Activated CD8-positive, alpha-beta memory T cell treated with anti-CD3 and anti-CD28 coated beads, Interleukin-2, amount 50 U/mL, for 1 hour (primary cell): ENCODE results near the gene CHMP1A.
A peak's percentile ranks its signal among the peaks of the same experiment; 100 is the strongest.
"Not testable (repeated sequence)": the region's sequence is repeated elsewhere in the genome, so short reads cannot be mapped to it uniquely, and the experiment has no call there.

ENCODE experiments used
- DNase-seq: peaks from one replicate; pipeline ENCODE4 v3.0.0-alpha.2; 2020; ENCODE audit errors: extremely low read depth

The CHMP1A gene

DNA sequence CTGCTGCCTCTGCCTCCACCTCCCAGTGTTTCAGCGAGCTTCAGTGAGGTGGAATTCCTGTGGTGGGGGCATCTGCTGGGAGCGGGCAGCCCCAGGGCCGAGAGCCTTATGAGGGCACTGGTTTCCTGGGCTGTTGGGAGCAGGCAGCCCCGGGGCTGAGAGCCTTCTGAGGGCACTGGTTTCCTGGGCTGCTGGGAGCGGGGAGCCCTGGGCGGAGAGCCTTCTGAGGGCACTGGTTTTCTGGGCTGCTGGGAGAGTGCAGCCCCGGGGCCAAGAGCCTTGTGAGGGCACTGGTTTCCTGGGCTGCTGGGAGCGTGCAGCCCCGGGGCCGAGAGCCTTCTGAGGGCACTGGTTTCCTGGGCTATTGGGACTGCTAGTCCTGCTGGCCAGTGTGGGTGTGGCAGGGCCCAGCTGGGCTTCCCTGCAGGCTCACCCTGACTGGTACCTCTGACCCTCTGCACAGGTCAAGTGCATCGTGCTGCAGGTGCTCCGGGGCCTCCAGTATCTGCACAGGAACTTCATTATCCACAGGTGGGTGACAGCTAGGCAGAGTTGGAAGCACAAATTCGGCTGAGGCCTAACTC, 34.6 kb upstream of the CHMP1A start:
- DNase-seq: no peak

DNA sequence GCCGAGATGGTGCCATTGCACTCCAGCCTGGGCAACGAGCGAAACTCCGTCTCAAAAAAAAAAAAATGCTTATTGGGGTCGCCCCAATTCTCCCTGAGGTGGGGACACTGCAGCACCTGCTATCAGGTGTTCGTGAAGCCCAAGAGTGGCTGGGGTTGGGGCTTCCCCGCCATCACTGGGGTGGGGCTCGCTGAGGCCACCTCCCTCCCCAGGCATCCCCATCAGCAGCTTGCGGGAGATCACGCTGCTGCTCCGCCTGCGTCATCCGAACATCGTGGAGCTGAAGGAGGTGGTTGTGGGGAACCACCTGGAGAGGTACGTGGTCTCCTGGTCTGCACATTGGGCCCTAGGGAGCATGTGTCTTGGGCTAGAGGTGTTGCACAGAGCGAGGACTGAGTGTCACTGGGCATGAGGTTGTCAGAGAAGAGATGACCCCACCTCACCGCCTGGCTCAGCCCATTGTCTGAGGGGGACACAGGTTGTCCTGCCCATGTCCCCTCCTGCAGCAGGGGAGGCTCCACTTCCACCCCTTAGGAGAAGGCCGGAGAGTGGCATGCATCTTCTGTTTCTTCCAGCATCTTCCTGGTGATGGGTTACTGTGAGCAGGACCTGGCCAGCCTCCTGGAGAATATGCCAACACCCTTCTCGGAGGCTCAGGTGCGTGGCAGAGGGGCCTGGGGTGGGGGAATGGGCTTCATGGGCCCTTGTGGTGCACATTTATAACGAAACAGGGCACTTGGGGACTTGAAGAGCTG, 33.9 kb upstream of the CHMP1A start:
- no peak for DNase-seq

GRCh38 chr16:89690392-89690901, 32.9 kb upstream of the CHMP1A start:
- no peak for DNase-seq

DNA sequence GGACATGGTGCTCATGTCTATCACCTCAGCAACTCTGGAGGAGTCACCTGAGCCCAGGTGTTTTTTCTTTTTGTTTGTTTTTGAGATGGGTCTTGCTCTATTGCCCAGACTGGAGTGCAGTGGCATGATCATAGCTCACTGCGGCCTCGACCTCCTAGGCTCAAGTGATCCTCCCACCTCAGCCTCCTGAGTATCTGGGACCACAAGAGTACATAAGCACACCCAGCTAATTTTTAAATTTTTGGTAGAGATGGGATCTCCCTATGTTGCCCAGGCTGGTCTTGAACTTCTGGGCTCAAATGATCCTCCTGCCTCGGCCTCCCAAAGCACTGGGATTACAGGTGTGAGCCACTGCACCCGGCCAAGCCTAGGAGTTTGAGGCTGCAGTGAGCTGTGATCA, 32.1 kb upstream of the CHMP1A start:
- DNase-seq: not testable (repeated sequence)

DNA sequence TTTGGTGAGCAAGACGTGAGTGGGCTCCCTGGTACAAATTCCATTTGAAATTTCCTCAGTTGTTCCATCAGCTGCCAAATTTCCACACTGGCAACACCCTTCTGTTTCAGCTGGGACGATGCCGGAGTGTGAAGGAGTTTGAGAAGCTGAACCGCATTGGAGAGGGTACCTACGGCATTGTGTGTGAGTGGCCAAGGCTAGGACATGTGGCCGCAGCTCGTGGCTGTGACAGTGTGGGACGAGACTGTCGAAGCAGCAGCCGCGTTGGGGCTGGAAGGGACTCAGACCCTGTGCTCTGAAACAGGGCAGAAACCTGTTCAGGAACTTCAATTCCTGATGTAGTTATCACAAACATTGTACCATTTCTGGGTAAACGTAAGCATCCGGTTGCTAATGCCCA, 31.6 kb upstream of the CHMP1A start:
- DNase-seq: no peak

- no peak for DNase-seq
Measured at GRCh38 chr16:89688395-89688794, 30.9 kb upstream of the CHMP1A start.

DNA sequence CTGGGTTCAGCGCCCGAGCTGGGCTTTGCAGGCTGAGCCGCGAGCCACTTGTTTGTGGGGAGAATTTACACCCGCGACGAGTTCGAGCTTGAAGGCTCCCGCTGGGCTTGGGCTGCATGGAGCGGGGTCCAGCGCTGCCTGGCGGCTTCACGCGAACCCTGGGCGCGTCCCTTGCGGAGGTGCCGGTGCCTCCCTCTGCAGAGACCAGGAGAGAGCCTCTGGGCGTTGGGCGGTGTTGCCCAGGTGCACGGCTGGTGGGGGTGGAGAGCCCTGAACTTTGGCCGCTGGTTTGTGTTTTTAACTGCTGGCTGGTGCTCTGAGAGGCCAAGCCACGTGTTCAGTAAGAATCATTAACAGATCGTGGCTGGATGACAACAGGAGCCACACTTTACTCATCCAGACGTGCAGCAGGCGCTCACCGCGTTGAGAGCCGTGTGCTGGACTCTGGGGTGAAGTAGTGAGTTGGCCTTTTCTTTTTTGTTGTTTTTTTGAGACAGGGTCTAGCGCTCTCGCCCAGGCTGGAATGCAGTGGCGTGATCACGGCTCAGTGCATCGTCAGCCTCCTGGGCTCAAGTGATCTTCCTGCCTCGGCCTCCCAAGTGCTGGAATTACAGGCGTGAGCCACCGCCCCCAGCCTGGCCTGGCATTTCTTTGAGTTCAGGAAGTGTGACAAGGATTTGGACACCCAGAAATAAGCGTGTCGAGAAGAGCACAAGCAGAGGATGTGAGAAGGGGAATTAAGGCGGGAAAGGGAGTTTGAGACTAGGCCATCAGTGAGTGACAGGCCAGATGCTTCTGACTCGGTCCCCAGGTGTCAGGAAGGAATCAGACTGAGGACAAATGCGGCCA, 29.8 kb upstream of the CHMP1A start:
- DNase-seq: no peak

DNA sequence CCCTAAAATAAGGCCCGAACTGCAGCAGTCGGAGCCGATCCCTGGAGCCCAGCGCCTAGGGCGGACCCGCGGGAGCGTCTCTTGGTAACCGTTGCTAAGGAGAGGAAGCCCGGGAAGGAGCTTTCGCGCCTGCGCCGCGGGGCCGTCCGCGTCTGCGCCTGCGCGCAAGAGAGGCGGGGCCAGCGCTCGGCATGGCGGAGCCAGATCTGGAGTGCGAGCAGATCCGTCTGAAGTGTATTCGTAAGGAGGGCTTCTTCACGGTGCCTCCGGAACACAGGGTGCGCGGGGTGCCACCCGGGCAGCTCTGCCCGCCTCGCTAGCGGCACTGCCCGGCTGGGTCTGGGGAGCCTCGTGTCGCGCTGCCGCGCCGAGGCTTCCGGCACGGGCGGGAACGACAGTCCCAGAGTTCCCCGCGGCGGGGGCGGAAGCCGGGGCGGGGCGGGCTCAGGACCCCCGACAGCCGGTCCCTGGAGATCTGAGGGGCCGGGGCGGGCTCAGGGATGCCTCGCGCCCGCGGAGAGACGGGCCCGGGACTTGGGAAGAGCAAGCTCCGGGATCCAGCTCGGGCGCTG, 29.1 kb upstream of the CHMP1A start, which contains the start of gene CDK10:
TSS of gene CDK10 (plus strand) at position 170 of the 572 bp plus-strand sequence. CDS start at position 192, 22 bp downstream.
- peak; percentile 43 for DNase-seq

DNA sequence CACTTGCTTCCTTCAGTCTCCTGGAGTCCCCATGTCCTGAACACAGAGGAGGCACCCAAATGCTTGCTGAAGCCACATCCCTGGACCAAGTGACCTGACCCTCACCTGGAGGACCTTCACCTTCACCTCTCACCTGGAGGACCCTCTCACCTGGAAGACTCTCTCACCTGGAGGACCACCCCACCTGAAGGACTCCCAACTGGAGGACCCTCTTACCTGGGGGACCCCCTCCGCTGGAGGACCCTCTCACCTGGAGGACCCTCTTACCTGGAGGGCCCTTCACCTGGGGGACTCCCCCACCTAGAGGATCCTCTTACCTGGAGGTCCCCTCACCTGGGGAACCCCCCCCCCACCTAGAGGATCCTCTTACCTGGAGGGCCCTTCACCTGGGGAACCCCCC, 28.4 kb upstream of the CHMP1A start:
- DNase-seq: no peak

DNA sequence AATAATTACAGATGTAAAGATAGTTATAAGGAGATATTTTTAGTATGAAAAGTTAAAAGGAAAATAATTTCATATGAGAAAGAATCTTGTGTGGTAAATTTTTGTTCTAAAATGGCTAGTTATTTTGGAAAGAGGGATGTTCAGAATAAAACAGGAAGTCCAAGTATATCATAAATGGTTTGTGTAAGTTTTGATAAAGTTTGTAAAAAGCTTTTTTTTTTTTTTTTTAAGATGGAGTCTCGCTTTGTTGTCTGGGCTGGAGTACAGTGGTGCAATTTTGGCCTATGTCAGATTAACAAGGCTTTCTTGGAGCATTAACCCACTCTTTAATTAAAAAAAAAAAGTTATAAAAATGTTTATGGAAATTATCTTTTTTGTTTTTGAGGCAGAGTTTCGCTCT, 20.8 kb upstream of the CHMP1A start:
- no peak for DNase-seq

- DNase-seq: no peak
Measured at GRCh38 chr16:89672177-89672941, 14.9 kb upstream of the CHMP1A start.

- not testable (repeated sequence) for DNase-seq
Measured at GRCh38 chr16:89671565-89671964, 14.1 kb upstream of the CHMP1A start.

DNA sequence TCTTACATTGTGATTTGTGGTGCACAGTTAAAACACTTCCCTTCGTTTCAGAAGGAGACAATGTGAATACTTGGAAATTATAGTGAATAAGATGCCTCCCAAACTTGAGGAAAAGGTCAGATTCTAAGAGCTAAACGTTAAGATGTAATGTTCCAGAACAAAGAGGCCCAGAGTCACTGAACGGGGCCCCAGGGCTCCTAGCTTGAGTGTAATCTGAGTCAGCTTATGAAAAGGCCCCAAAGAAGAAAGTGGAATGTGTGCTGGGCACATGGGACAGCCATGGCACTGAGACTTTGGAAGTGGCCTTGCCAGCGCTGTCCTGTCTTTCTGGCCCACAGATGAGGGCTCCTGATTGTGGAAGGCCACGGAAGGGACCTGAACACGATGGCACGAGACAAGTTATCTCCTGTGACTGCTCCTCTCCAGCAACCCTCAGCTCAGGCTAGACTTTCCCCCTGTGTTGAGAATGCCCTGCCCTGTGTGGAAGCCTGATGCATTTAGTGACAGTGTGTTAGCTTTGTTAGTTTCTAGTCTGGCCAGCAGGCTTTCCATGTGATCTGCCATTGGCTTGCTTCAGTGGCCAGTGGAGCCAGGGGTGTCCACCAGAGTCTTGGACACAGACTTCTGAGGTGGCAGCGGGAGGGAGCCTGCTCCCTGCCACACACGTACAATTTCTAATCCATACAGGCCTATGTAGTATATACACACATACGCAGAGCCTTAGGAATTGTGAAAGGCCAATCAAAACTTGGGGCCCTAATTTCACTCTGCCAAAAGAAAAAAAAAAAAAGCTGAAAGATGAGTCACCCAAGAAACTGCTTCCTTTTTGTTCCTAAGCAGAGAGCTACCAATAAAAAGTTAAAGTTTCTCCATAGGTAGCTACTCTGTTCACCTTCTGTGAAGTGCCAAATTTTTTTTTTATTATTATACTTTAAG, 13.3 kb upstream of the CHMP1A start:
- DNase-seq: no peak

DNA sequence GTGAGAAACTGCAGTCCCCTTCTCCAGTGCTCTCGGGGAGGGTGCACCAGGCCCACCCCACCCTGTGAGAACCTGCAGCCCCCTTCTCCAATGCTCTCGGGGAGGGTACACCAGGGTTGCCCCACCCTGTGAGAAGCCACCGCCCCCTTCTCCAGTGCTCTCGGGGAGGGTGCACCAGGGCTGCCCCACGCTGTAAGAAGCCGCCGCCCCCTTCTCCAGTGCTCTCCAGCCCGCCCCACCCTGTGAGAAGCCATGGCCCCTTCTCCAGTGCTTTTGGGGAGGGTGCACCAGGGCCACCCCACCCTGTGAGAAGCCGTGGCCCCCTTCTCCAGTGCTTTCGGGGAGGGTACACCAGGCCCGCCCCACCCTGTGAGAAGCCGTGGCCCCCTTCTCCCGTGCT, 12.2 kb upstream of the CHMP1A start:
- no peak for DNase-seq

- DNase-seq: no peak
Measured at GRCh38 chr16:89668790-89669158, 11.3 kb upstream of the CHMP1A start.

DNA sequence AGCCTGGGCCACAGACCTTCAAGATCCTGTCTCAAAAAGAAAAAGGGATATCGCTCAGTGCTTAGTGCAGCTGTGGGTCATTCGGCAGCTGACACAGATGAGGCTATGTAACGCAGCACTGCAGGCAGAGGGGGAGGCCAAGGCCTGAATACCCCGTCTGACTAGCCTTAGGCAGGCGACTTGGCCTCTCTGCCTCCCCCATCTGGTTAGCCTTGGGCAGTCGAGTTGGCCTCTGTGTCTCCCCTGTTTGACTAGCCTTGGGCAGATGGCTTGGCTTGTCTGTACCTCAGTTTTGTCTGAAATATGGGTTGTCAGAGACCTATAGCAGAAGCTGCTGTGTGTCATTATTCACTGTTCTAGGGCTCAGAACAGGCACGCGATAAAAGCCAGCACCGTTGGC, 10.1 kb upstream of the CHMP1A start:
- no peak for DNase-seq

GRCh38 chr16:89667000-89667399, 9.5 kb upstream of the CHMP1A start:
- DNase-seq: not testable (repeated sequence)

- DNase-seq: not testable (repeated sequence)
Measured at GRCh38 chr16:89664238-89664637, 6.7 kb upstream of the CHMP1A start.

DNA sequence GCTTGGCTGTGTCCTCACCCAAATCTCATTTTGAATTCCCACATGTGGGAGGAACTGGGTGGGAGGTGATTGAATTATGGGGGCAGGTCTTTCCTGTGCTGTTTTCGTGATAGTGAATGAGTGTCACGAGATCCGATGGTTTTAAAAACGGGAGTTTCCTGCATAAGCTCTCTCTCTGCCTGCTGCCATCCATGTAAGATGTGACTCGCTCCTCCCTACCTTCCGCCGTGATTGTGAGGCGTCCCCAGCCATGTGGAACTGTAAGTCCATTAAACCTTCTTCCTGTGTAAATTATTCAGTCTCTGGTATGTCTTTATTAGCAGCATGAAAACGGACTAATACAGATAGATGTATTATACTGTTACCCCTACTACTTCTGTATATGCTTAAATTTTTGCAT, 3.7 kb upstream of the CHMP1A start:
- no peak for DNase-seq

- no peak for DNase-seq
Measured at GRCh38 chr16:89660146-89660545, 2.6 kb upstream of the CHMP1A start.
